GM19099 (cell line): ENCODE measurements around the gene FBXL5.

Experiments
- POLR2A ChIP-seq: IDR thresholded peaks from 3 replicates; pipeline ENCODE4 v1.6.1; 2011; ENCODE audit warnings: low read depth; ENCODE audit not compliant: insufficient read length; ENCODE audit errors: extremely low read depth

The FBXL5 gene

GRCh38 chr4:15658781-15659180 is 3.6 kb upstream of the FBXL5 start:
- no peak for TF ChIP-seq POLR2A

- TF ChIP-seq POLR2A = no peak
Observed at GRCh38 chr4:15658136-15658770, 3.1 kb upstream of the FBXL5 start.

GRCh38 chr4:15657366-15657765 is 2.2 kb upstream of the FBXL5 start:
- no peak for TF ChIP-seq POLR2A

- TF ChIP-seq POLR2A = no peak
Observed at GRCh38 chr4:15656038-15656470, 897 bp upstream of the FBXL5 start.

- no peak for TF ChIP-seq POLR2A
Observed at GRCh38 chr4:15654593-15655222, 449 bp downstream of the FBXL5 start.

GRCh38 chr4:15653864-15654592 is 1.1 kb downstream of the FBXL5 start:
- TF ChIP-seq POLR2A = no peak

GRCh38 chr4:15653420-15653819 is 1.7 kb downstream of the FBXL5 start:
- TF ChIP-seq POLR2A = no peak

GRCh38 chr4:15652841-15653240 is 2.3 kb downstream of the FBXL5 start:
- no peak for TF ChIP-seq POLR2A

- no peak for TF ChIP-seq POLR2A
Observed at GRCh38 chr4:15652191-15652590, 3.0 kb downstream of the FBXL5 start.

GRCh38 chr4:15651676-15652075 is 3.5 kb downstream of the FBXL5 start:
- TF ChIP-seq POLR2A = no peak

- TF ChIP-seq POLR2A = no peak
Observed at GRCh38 chr4:15649914-15650545, 5.1 kb downstream of the FBXL5 start.

GRCh38 chr4:15648600-15648999 is 6.6 kb downstream of the FBXL5 start:
- TF ChIP-seq POLR2A = no peak

GRCh38 chr4:15638418-15638817 is 16.7 kb downstream of the FBXL5 start:
- no peak for TF ChIP-seq POLR2A

GRCh38 chr4:15636818-15637217 is 18.3 kb downstream of the FBXL5 start:
- TF ChIP-seq POLR2A = no peak

GRCh38 chr4:15612136-15612535 is 43.0 kb downstream of the FBXL5 start:
- no peak for TF ChIP-seq POLR2A

GRCh38 chr4:15610855-15611254 is 44.3 kb downstream of the FBXL5 start:
- TF ChIP-seq POLR2A = no peak

- TF ChIP-seq POLR2A = no peak
Observed at GRCh38 chr4:15605537-15605936, 49.6 kb downstream of the FBXL5 start.

GRCh38 chr4:15601862-15602261 is 53.3 kb downstream of the FBXL5 start:
- no peak for TF ChIP-seq POLR2A
